ENCODE results near the gene BCL2. TPM values are rescaled to one million over a fixed set of nuclear protein-coding genes. Genes with fewer than 3 reads are reported as not detected.
"Not testable (repeated sequence)": the region's sequence is repeated elsewhere in the genome, so short reads cannot be mapped to it uniquely, and the experiment has no call there.

BCL2 gene
- total RNA-seq, 4 donors from 2014 or later = 25.2 to 39.0 (median 36.1) TPM

GRCh38 chr18:63195326-63196159 lies 124.0 kb downstream of the BCL2 start:
- no peaks in the 10 kb centered on the region for H3K36me3 ChIP-seq
- TF ChIP-seq EP300 (IDR thresholded peaks at IDR 0.05) (no peak), POLR2AphosphoS5 (IDR thresholded peaks at IDR 0.05) (no peak), POLR2A (IDR thresholded peaks at IDR 0.05; ENCODE audit: low read depth) (no peak)
- TF ChIP-seq, protein P1, sequence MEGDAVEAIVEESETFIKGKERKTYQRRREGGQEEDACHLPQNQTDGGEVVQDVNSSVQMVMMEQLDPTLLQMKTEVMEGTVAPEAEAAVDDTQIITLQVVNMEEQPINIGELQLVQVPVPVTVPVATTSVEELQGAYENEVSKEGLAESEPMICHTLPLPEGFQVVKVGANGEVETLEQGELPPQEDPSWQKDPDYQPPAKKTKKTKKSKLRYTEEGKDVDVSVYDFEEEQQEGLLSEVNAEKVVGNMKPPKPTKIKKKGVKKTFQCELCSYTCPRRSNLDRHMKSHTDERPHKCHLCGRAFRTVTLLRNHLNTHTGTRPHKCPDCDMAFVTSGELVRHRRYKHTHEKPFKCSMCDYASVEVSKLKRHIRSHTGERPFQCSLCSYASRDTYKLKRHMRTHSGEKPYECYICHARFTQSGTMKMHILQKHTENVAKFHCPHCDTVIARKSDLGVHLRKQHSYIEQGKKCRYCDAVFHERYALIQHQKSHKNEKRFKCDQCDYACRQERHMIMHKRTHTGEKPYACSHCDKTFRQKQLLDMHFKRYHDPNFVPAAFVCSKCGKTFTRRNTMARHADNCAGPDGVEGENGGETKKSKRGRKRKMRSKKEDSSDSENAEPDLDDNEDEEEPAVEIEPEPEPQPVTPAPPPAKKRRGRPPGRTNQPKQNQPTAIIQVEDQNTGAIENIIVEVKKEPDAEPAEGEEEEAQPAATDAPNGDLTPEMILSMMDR (IDR thresholded peaks at IDR 0.05) = no peak
- peaks cover 0 to 17% (median 12%) of the 10 kb centered on the region in 4 donors for H3K4me1 ChIP-seq
- no peak for DNase-seq (ENCODE audit: extremely low spot score)
- H3K27me3 ChIP-seq = no peaks in the 10 kb centered on the region
- intact Hi-C loops (cut with DNase I) = no loop called here
- 92% methylated on average over 4 of the region's 4 CpGs for WGBS
- H3K4me3 ChIP-seq = no peak overlapping the region
- no peak overlapping the region for H3K27ac ChIP-seq (replicated peaks in 1 of 4)
- no peaks in the 10 kb centered on the region for H3K9me3 ChIP-seq

GRCh38 chr18:63192885-63193349 lies 126.7 kb downstream of the BCL2 start:
- WGBS = 67% methylated on average over 3 of the region's 3 CpGs
- TF ChIP-seq POLR2AphosphoS5 (IDR thresholded peaks at IDR 0.05) (no peak), POLR2A (IDR thresholded peaks at IDR 0.05; ENCODE audit: low read depth) (no peak), EP300 (IDR thresholded peaks at IDR 0.05) (no peak)
- TF ChIP-seq, protein P1 (IDR thresholded peaks at IDR 0.05) = no peak

DNA sequence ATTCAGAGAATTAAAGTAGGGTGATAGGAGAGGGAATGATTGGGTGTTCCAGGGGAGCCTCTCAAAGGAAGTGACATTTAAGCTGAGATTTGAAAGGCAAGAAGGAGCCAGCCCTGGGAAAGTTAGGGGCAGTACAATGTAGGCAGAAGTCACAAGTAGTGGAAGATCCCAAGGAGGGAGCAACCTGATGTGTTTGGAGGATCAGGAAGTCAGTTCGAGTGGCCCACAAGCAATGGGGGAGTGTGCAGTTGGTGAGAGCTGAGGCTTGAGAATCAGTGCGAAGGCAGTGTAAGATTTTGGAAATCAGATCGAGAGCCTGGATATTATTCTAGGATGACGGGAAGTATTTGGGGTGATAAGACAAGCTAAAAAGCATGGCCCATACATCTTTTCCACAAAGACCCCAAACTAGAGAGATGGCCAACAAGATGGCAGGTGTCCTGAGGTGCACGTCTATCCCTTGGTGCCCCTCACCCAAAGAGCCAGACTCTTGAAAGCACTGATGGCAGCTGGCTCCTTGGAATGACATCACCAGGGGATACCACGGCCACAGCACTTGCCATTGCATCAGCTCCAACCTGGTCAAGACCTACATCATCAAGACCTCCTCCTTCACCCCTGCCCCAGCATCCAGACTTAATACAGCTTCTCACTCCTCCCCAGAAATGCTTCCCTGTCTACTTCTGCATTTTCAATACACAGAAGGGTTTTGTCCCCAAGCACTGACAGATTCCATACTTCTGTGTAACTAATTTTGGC lies 127.3 kb downstream of the BCL2 start:
- no peaks in the 10 kb centered on the region for H3K9me3 ChIP-seq
- H3K36me3 ChIP-seq = no peaks in the 10 kb centered on the region
- no peak overlapping the region for H3K27ac ChIP-seq (replicated peaks in 1 of 4)
- no peaks in the 10 kb centered on the region for H3K27me3 ChIP-seq
- DNase-seq (ENCODE audit: extremely low spot score) = no peak
- no peak overlapping the region for H3K4me3 ChIP-seq
- WGBS = 90% methylated on average over 6 of the region's 6 CpGs
- H3K4me1 ChIP-seq = peaks cover 9 to 13% (median 12%) of the 10 kb centered on the region in 4 donors
- TF ChIP-seq EP300 (IDR thresholded peaks at IDR 0.05) (no peak), POLR2A (IDR thresholded peaks at IDR 0.05; ENCODE audit: low read depth) (no peak), POLR2AphosphoS5 (IDR thresholded peaks at IDR 0.05) (no peak)
- TF ChIP-seq, protein P1 (IDR thresholded peaks at IDR 0.05) = no peak
- intact Hi-C loops (cut with DNase I) = no loop called here

More at GRCh38 chr18:63192885-63193349, 126.7 kb downstream of the BCL2 start:
- Histone ChIP-seq H3K4me3 (no peak overlapping the region), H3K4me1 (peaks cover 3 to 11% (median 7%) of the 10 kb centered on the region in 4 donors), H3K27ac (replicated peaks in 1 of 4) (no peak overlapping the region), H3K9me3 (no peaks in the 10 kb centered on the region), H3K36me3 (no peaks in the 10 kb centered on the region), H3K27me3 (no peaks in the 10 kb centered on the region)
- DNase-seq (ENCODE audit: extremely low spot score) = no peak
- intact Hi-C loops (cut with DNase I) = no loop called here

GRCh38 chr18:63191413-63191812 lies 128.2 kb downstream of the BCL2 start:
- TF ChIP-seq POLR2A (IDR thresholded peaks at IDR 0.05; ENCODE audit: low read depth) (no peak), POLR2AphosphoS5 (IDR thresholded peaks at IDR 0.05) (no peak), EP300 (IDR thresholded peaks at IDR 0.05) (no peak)
- TF ChIP-seq, protein P1 (IDR thresholded peaks at IDR 0.05) = no peak
- WGBS = 81% methylated on average over 1 of the region's 1 CpG

DNA sequence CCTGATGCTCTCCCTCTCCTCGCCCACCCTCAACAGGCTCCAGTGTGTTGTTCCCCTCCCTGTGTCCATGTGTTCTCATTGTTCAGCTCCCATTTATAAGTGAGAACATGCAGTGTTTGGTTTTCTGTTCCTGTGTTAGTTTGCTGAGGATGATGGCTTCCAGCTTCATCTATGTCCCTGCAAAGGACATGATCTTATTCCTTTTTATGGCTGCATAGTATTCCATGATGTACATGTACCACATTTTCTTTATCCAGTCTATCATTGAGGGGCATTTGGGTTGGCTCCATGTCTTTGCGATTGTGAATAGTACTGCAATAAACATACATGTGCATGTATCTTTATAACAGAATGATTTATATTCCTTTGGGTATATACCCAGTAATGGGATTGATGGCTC lies 128.7 kb downstream of the BCL2 start:
- intact Hi-C loops (cut with DNase I) = not testable (repeated sequence)

More at GRCh38 chr18:63191413-63191812, 128.2 kb downstream of the BCL2 start:
- DNase-seq (ENCODE audit: extremely low spot score) = no peak
- intact Hi-C loops (cut with DNase I) = no loop called here
- H3K27ac ChIP-seq (replicated peaks in 1 of 4) = no peak overlapping the region
- H3K36me3 ChIP-seq = no peaks in the 10 kb centered on the region
- peaks cover 18 to 22% (median 20%) of the 10 kb centered on the region in 4 donors for H3K4me1 ChIP-seq
- H3K4me3 ChIP-seq = no peak overlapping the region
- no peaks in the 10 kb centered on the region for H3K27me3 ChIP-seq
- no peaks in the 10 kb centered on the region for H3K9me3 ChIP-seq

More for the DNA sequence above, 128.7 kb downstream of the BCL2 start:
- whole genome bisulfite sequencing = 100% methylated on average over 2 of the region's 2 CpGs
- H3K27ac ChIP-seq (replicated peaks in 1 of 4); H3K27me3 ChIP-seq; H3K36me3 ChIP-seq; H3K9me3 ChIP-seq; DNase-seq (ENCODE audit: extremely low spot score); H3K4me3 ChIP-seq: not testable (repeated sequence)
- H3K4me1 ChIP-seq = peaks cover 22 to 28% (median 24%) of the 10 kb centered on the region in 4 donors
